ENCODE measurements around the gene MBNL1. TPM values are rescaled to one million over a fixed set of nuclear protein-coding genes. Genes with fewer than 3 reads are reported as not detected.

Gene MBNL1
- total RNA-seq, 1 donor from 2014 or later, result 14.7 TPM

DNA sequence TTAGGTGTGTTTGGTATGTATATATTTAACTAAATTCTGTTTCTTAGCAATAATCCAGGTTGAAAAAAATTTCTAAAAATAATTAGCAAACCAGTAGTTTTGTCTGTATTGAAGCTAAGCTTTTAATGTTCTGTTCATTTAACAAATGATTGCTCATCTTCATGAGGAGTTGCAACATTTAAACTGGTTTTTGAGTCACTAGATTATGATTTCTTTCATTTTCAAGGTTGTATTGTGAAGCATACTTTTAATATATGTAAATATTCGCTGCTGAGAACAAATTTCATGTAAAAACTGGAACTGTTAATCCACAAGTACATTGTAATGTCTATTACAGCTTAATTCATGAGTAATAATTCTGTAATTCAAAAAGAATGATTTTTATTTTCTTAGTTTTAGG is 192.7 kb downstream of the MBNL1 start:
- Mint-ChIP-seq H3K9me3 (no peaks in the 10 kb centered on the region), H3K4me3 (no peak overlapping the region), H3K27me3 (ENCODE audit: insufficient read depth, low read depth) (no peaks in the 10 kb centered on the region), H3K27ac (no peak overlapping the region), H3K36me3 (peaks cover 6% of the 10 kb centered on the region), H3K4me1 (no peaks in the 10 kb centered on the region)
- Histone ChIP-seq H3K36me3 (peaks cover 4% of the 10 kb centered on the region), H3K27ac (no peak overlapping the region), H3K27me3 (no peaks in the 10 kb centered on the region), H3F3A (ENCODE audit: low read depth) (no peaks in the 10 kb centered on the region), H3K9me3 (ENCODE audit: low read depth) (no peaks in the 10 kb centered on the region), H3K4me2 (peak overlapping the region; percentile 32), H3K9ac (no peak overlapping the region), H2AFZ (replicated peaks) (no peak overlapping the region), H4K20me1 (ENCODE audit: low read depth) (no peaks in the 10 kb centered on the region), H3K4me1 (peaks cover 9% of the 10 kb centered on the region), H3K79me2 (ENCODE audit: low read depth) (no peaks in the 10 kb centered on the region), H3K4me3 (no peak overlapping the region)
- no peak for DNase-seq (ENCODE audit: low spot score)
- TF ChIP-seq EZH2 (IDR thresholded peaks at IDR 0.05) (no peak), EZH2phosphoT487 (IDR thresholded peaks at IDR 0.05) (no peak), CTCF (IDR thresholded peaks at IDR 0.05) (no peak)

DNA sequence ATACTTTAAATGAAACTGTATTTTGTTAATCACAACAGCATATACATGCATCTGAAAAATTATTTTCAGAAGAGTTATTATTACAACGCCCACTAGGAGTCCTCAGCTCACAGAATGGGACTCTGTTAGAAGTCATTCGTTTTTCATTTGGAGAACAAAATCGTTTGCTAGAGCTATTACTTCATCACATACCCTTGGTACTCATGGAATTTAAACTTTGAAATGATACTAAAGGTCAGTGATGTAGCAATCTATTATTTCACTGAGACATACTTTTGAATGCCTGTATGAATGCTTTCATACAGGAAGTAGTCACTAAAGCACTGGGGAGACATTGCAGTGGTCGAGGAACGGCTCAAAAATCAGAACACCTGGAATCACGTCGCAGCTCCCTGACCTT is 198.1 kb downstream of the MBNL1 start:
- no peaks in the 10 kb centered on the region for H3K9me3 ChIP-seq (ENCODE audit: low read depth)
- H3K4me1 ChIP-seq, result no peaks in the 10 kb centered on the region
- no peak overlapping the region for H3K4me2 ChIP-seq
- Mint-ChIP-seq H3K36me3 (no peaks in the 10 kb centered on the region), H3K4me3 (no peak overlapping the region), H3K4me1 (no peaks in the 10 kb centered on the region), H3K9me3 (no peaks in the 10 kb centered on the region), H3K27me3 (ENCODE audit: insufficient read depth, low read depth) (no peaks in the 10 kb centered on the region), H3K27ac (no peak overlapping the region)
- no peak overlapping the region for H3K9ac ChIP-seq
- no peak overlapping the region for H2AFZ ChIP-seq (replicated peaks)
- no peaks in the 10 kb centered on the region for H3F3A ChIP-seq (ENCODE audit: low read depth)
- no peak overlapping the region for H3K27ac ChIP-seq
- H4K20me1 ChIP-seq (ENCODE audit: low read depth), result no peaks in the 10 kb centered on the region
- no peaks in the 10 kb centered on the region for H3K79me2 ChIP-seq (ENCODE audit: low read depth)
- H3K36me3 ChIP-seq, result peaks cover 4% of the 10 kb centered on the region
- TF ChIP-seq EZH2 (IDR thresholded peaks at IDR 0.05) (no peak), CTCF (IDR thresholded peaks at IDR 0.05) (peak; percentile 53), EZH2phosphoT487 (IDR thresholded peaks at IDR 0.05) (no peak)
- no peak overlapping the region for H3K4me3 ChIP-seq
- no peaks in the 10 kb centered on the region for H3K27me3 ChIP-seq
- DNase-seq (ENCODE audit: low spot score), result no peak

GRCh38 chr3:152469248-152470025 is 200.7 kb downstream of the MBNL1 start:
- no peak overlapping the region for H3K4me3 Mint-ChIP-seq

More at GRCh38 chr3:152469248-152470025, 200.7 kb downstream of the MBNL1 start:
- no peaks in the 10 kb centered on the region for H3K9me3 ChIP-seq (ENCODE audit: low read depth)
- no peaks in the 10 kb centered on the region for H3K4me1 ChIP-seq
- TF ChIP-seq EZH2 (IDR thresholded peaks at IDR 0.05) (no peak), CTCF (IDR thresholded peaks at IDR 0.05) (no peak), EZH2phosphoT487 (IDR thresholded peaks at IDR 0.05) (no peak)
- no peaks in the 10 kb centered on the region for H3K27me3 Mint-ChIP-seq (ENCODE audit: insufficient read depth, low read depth)
- no peak overlapping the region for H3K4me2 ChIP-seq
- H3K9ac ChIP-seq, result no peak overlapping the region
- H3K27ac Mint-ChIP-seq, result no peak overlapping the region
- no peak overlapping the region for H3K4me3 ChIP-seq
- no peaks in the 10 kb centered on the region for H3K4me1 Mint-ChIP-seq
- H3K27ac ChIP-seq, result no peak overlapping the region
- H3K9me3 Mint-ChIP-seq, result no peaks in the 10 kb centered on the region
- H3K79me2 ChIP-seq (ENCODE audit: low read depth), result no peaks in the 10 kb centered on the region
- H3F3A ChIP-seq (ENCODE audit: low read depth), result no peaks in the 10 kb centered on the region
- H2AFZ ChIP-seq (replicated peaks), result no peak overlapping the region
- no peaks in the 10 kb centered on the region for H3K36me3 Mint-ChIP-seq
- no peaks in the 10 kb centered on the region for H3K27me3 ChIP-seq
- no peaks in the 10 kb centered on the region for H3K36me3 ChIP-seq
- no peaks in the 10 kb centered on the region for H4K20me1 ChIP-seq (ENCODE audit: low read depth)
- DNase-seq (ENCODE audit: low spot score), result no peak

Measured in neural progenitor cell (in vitro differentiated cells).